ENCODE data around the gene MED26. TPM values are rescaled to one million over a fixed set of nuclear protein-coding genes. Genes with fewer than 3 reads are reported as not detected.

The MED26 gene
- total RNA-seq, 1 donor from 2014 or later: 11.2 TPM

GRCh38 chr19:16660763-16661479 is 32.9 kb upstream of the MED26 start, which contains the start of gene TMEM38A:
Gene TMEM38A, plus strand, starts transcription at chr19:16661139. Its CDS starts 79 bp downstream, at chr19:16661218.
- peak; percentile 34 for DNase-seq (ENCODE audit: low spot score, unreplicated experiment)
- Mint-ChIP-seq H3K9me3 (ENCODE audit: low read depth) (no peaks in the 10 kb centered on the region), H3K4me3 (ENCODE audit: low read depth) (peak within 1 kb of the TSS; percentile 100), H3K27me3 (no peaks in the 10 kb centered on the region), H3K27ac (peak within 1 kb of the TSS; percentile 98), H3K4me1 (ENCODE audit: low read depth) (peaks cover 14% of the 10 kb centered on the region), H3K36me3 (ENCODE audit: insufficient read depth) (peaks cover 6% of the 10 kb centered on the region)
- no peak for TF ChIP-seq CTCF (IDR thresholded peaks at IDR 0.05; ENCODE audit: unreplicated experiment)

- Mint-ChIP-seq H3K27ac (peak within 1 kb of the TSS; percentile 98), H3K27me3 (no peaks in the 10 kb centered on the region), H3K4me3 (ENCODE audit: low read depth) (peak within 1 kb of the TSS; percentile 100), H3K4me1 (ENCODE audit: low read depth) (peaks cover 14% of the 10 kb centered on the region), H3K36me3 (ENCODE audit: insufficient read depth) (peaks cover 8% of the 10 kb centered on the region), H3K9me3 (ENCODE audit: low read depth) (no peaks in the 10 kb centered on the region)
- no peak for TF ChIP-seq CTCF (IDR thresholded peaks at IDR 0.05; ENCODE audit: unreplicated experiment)
- peak; percentile 97 for DNase-seq (ENCODE audit: low spot score, unreplicated experiment)
These were observed 32.1 kb upstream of the MED26 start, which contains the start of gene SMIM7 for GRCh38 chr19:16659832-16660708. Gene SMIM7, minus strand, starts transcription at chr19:16660144. Its CDS starts 34 bp downstream, at chr19:16660110.

GRCh38 chr19:16659464-16659831 is 31.4 kb upstream of the MED26 start:
- Mint-ChIP-seq H3K36me3 (ENCODE audit: insufficient read depth) (peaks cover 10% of the 10 kb centered on the region), H3K4me1 (ENCODE audit: low read depth) (peaks cover 14% of the 10 kb centered on the region)
- no peak for DNase-seq (ENCODE audit: low spot score, unreplicated experiment)

GRCh38 chr19:16657384-16657783 is 29.4 kb upstream of the MED26 start:
- Mint-ChIP-seq H3K36me3 (ENCODE audit: insufficient read depth) (peaks cover 19% of the 10 kb centered on the region), H3K9me3 (ENCODE audit: low read depth) (no peaks in the 10 kb centered on the region), H3K4me3 (ENCODE audit: low read depth) (no peak overlapping the region), H3K27me3 (no peaks in the 10 kb centered on the region), H3K4me1 (ENCODE audit: low read depth) (peaks cover 9% of the 10 kb centered on the region), H3K27ac (no peak overlapping the region)
- DNase-seq (ENCODE audit: low spot score, unreplicated experiment): no peak
- no peak for TF ChIP-seq CTCF (IDR thresholded peaks at IDR 0.05; ENCODE audit: unreplicated experiment)

More at GRCh38 chr19:16659464-16659831, 31.4 kb upstream of the MED26 start:
- Mint-ChIP-seq H3K4me3 (ENCODE audit: low read depth) (peak overlapping the region; percentile 100), H3K9me3 (ENCODE audit: low read depth) (no peaks in the 10 kb centered on the region), H3K27me3 (no peaks in the 10 kb centered on the region), H3K27ac (peak overlapping the region; percentile 98)
- no peak for TF ChIP-seq CTCF (IDR thresholded peaks at IDR 0.05; ENCODE audit: unreplicated experiment)

- Mint-ChIP-seq H3K9me3 (ENCODE audit: low read depth) (no peaks in the 10 kb centered on the region), H3K36me3 (ENCODE audit: insufficient read depth) (peaks cover 28% of the 10 kb centered on the region), H3K27me3 (no peaks in the 10 kb centered on the region), H3K4me3 (ENCODE audit: low read depth) (no peak overlapping the region), H3K27ac (no peak overlapping the region), H3K4me1 (ENCODE audit: low read depth) (peaks cover 9% of the 10 kb centered on the region)
- no peak for TF ChIP-seq CTCF (IDR thresholded peaks at IDR 0.05; ENCODE audit: unreplicated experiment)
- DNase-seq (ENCODE audit: low spot score, unreplicated experiment): no peak
These were observed 27.7 kb upstream of the MED26 start for GRCh38 chr19:16655727-16656126.

Data from progenitor cell of endocrine pancreas (in vitro differentiated cells).